Measurements from ENCODE around the gene TRIM62.
"Not testable (repeated sequence)": the region's sequence is repeated elsewhere in the genome, so short reads cannot be mapped to it uniquely, and the experiment has no call there.

Gene TRIM62

DNA sequence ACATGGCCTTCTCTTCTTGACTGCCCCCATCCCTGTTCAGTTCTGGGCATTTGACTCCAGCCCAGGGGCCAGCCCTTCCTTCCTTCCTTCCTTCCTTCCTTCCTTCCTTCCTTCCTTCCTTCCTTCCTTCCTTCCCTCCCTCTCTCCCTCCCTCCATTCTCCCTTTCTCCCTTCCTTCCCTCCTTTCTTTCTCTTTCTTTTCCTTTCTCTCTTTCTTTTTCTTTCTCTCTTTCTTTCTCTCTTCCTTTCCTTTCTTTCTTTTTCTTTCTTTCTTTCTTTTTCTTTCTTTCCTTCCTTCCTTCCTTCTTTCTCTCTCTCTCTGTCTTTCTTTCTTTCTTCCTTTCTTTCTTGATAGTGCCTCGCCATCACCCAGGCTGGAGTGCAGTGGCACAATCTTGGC, 45.8 kb downstream of the TRIM62 start:
- not testable (repeated sequence) for H3K36me3 ChIP-seq (ENCODE audit: control insufficient read depth, insufficient read depth, low read length); H3K4me1 ChIP-seq (ENCODE audit: control insufficient read depth, insufficient read depth, low read length, poor library complexity, severe bottlenecking); H3K9me3 ChIP-seq (ENCODE audit: control insufficient read depth, low read length); H3K27ac ChIP-seq (ENCODE audit: low read depth, low read length, severe bottlenecking); H3K4me3 ChIP-seq (ENCODE audit: extremely low read depth, insufficient read depth, low read length, poor library complexity, severe bottlenecking)
- 89 to 90% methylated on average over 1 of the region's 1 CpG for WGBS, 2 experiments (ENCODE audit: insufficient coverage in 2 of 2)

DNA sequence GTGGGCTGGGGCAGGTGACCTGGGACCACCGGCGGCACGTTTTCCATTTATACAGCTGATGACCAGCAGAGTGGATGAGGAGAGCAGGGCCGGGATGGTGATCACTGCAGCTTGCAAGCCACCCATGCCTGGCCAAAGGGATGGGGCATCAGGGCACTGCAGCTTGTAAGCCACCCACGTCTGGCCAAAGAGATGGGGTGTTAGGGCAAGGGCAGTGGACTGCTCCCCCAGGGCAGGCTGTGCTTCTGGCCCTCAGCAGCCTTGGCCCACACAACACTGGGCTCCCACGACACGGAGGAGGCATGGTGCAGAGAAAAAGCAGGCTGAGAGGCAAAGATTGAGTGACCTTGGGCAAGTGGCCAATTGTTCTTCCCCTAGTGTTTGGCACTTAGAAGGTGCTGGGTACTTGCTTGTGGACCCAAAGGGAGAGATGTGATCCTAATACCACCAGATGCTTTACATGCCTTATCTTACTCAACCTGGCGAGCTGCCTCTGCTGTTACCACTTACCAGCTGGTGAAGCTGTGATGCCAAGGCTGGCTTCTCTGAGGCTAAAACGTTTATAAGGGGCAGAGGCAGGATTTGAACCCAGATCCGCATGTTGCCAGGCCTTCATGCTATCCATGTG, 48.3 kb downstream of the TRIM62 start:
- 88 to 93% methylated on average over 8 to 9 of the region's 10 CpGs for WGBS, 2 experiments (ENCODE audit: insufficient coverage in 2 of 2)
- no peaks in the 10 kb centered on the region for H3K4me1 ChIP-seq (ENCODE audit: control insufficient read depth, insufficient read depth, low read length, poor library complexity, severe bottlenecking)
- H3K4me3 ChIP-seq (ENCODE audit: extremely low read depth, insufficient read depth, low read length, poor library complexity, severe bottlenecking) = no peak overlapping the region
- H3K9me3 ChIP-seq (ENCODE audit: control insufficient read depth, low read length) = no peaks in the 10 kb centered on the region
- no peak overlapping the region for H3K27ac ChIP-seq (ENCODE audit: low read depth, low read length, severe bottlenecking)
- no peaks in the 10 kb centered on the region for H3K36me3 ChIP-seq (ENCODE audit: control insufficient read depth, insufficient read depth, low read length)

DNA sequence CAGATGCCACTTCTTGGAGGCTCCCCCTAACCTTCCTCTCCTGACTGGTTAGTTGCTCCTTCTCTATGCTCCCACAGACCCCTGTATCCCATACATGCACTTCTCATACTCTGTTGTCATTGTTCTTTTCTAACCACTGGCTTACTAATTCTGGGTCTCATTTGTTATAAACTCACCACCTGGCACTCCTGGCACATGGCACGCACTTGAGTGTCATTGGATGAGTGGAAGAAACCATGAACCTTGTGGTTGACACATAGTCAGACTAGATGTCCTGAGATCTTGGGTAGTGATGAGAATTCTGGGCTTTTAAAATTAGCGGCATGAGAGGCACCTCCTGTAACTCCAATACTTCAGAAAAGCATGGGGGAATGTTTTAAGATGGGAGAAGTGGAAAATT, 49.3 kb downstream of the TRIM62 start:
- Histone ChIP-seq H3K4me1 (ENCODE audit: control insufficient read depth, insufficient read depth, low read length, poor library complexity, severe bottlenecking) (no peaks in the 10 kb centered on the region), H3K4me3 (ENCODE audit: extremely low read depth, insufficient read depth, low read length, poor library complexity, severe bottlenecking) (no peak overlapping the region), H3K9me3 (ENCODE audit: control insufficient read depth, low read length) (no peaks in the 10 kb centered on the region), H3K36me3 (ENCODE audit: control insufficient read depth, insufficient read depth, low read length) (no peaks in the 10 kb centered on the region), H3K27ac (ENCODE audit: low read depth, low read length, severe bottlenecking) (no peak overlapping the region)
- WGBS, 2 experiments (ENCODE audit: insufficient coverage in 2 of 2) = no CpG with 5 or more reads among the region's 2 CpGs

DNA sequence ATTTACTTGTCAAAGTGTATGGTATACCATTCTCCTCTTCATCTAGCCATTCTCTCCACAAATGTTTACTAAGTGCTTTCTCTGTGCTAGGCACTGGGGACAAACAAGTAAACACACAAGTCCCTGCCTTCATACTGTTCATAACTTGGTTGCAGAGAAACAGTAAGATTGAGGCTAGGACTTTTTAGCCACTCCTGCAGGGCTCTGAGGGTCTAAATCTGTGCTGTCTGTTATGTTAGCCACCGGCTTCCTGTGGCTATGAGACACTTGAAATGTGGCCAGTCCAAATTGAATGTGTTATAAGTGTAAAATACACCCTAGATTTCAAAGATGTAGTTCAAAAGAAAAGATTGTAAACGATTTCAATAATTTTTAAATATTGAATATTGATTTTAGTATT, 50.7 kb downstream of the TRIM62 start:
- WGBS, 2 experiments (ENCODE audit: insufficient coverage in 2 of 2) = no CpG with 5 or more reads among the region's 2 CpGs
- Histone ChIP-seq H3K9me3 (ENCODE audit: control insufficient read depth, low read length) (no peaks in the 10 kb centered on the region), H3K4me1 (ENCODE audit: control insufficient read depth, insufficient read depth, low read length, poor library complexity, severe bottlenecking) (no peaks in the 10 kb centered on the region), H3K36me3 (ENCODE audit: control insufficient read depth, insufficient read depth, low read length) (no peaks in the 10 kb centered on the region), H3K27ac (ENCODE audit: low read depth, low read length, severe bottlenecking) (no peak overlapping the region), H3K4me3 (ENCODE audit: extremely low read depth, insufficient read depth, low read length, poor library complexity, severe bottlenecking) (no peak overlapping the region)

DNA sequence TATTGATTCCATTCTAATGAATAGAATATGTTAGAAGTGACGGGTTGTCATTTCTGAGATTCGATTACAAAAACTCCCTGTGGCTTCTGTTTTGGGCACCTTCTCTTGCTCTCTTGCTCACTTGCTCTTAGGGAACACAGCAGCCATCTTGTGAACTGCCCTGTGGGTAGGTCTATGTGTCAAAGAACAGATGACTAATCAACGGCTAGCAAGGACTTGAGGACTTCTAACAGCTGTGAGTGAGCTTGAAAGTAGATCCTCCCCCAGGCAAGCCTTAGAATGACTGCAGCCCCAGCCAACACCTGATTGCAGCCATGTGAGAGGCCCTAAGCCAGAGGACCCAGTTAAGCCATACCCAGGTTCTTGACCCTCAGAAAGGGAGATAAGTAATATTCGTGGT, 51.5 kb downstream of the TRIM62 start:
- H3K4me1 ChIP-seq (ENCODE audit: control insufficient read depth, insufficient read depth, low read length, poor library complexity, severe bottlenecking) = no peaks in the 10 kb centered on the region
- H3K9me3 ChIP-seq (ENCODE audit: control insufficient read depth, low read length) = no peaks in the 10 kb centered on the region
- no peaks in the 10 kb centered on the region for H3K36me3 ChIP-seq (ENCODE audit: control insufficient read depth, insufficient read depth, low read length)
- no peak overlapping the region for H3K27ac ChIP-seq (ENCODE audit: low read depth, low read length, severe bottlenecking)
- WGBS, 2 experiments (ENCODE audit: insufficient coverage in 2 of 2) = 78 to 82% methylated on average over 2 to 3 of the region's 4 CpGs
- no peak overlapping the region for H3K4me3 ChIP-seq (ENCODE audit: extremely low read depth, insufficient read depth, low read length, poor library complexity, severe bottlenecking)

DNA sequence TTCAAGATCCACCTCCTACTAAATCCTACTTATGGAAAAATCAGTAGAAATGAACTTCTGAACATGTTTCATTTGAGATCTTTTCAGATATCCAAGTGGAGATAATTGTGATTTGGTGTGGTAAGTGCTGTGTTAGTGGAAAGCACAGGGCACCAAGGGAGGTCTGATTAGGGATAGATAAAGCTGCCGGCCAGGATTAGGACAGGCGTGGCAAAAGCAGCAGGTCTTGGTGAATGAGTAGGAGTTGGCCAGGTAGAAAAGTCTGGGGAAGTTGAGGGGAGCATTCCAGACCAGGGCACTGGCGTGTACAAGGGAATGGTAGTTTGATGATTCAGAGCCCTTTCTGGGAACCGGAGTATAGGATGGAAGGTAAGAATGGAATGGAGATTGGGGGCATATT, 53.1 kb downstream of the TRIM62 start:
- H3K4me1 ChIP-seq (ENCODE audit: control insufficient read depth, insufficient read depth, low read length, poor library complexity, severe bottlenecking) = no peaks in the 10 kb centered on the region
- 73 to 90% methylated on average over 3 of the region's 4 CpGs for WGBS, 2 experiments (ENCODE audit: insufficient coverage in 2 of 2)
- no peaks in the 10 kb centered on the region for H3K36me3 ChIP-seq (ENCODE audit: control insufficient read depth, insufficient read depth, low read length)
- H3K27ac ChIP-seq (ENCODE audit: low read depth, low read length, severe bottlenecking) = no peak overlapping the region
- H3K9me3 ChIP-seq (ENCODE audit: control insufficient read depth, low read length) = no peaks in the 10 kb centered on the region
- no peak overlapping the region for H3K4me3 ChIP-seq (ENCODE audit: extremely low read depth, insufficient read depth, low read length, poor library complexity, severe bottlenecking)

DNA sequence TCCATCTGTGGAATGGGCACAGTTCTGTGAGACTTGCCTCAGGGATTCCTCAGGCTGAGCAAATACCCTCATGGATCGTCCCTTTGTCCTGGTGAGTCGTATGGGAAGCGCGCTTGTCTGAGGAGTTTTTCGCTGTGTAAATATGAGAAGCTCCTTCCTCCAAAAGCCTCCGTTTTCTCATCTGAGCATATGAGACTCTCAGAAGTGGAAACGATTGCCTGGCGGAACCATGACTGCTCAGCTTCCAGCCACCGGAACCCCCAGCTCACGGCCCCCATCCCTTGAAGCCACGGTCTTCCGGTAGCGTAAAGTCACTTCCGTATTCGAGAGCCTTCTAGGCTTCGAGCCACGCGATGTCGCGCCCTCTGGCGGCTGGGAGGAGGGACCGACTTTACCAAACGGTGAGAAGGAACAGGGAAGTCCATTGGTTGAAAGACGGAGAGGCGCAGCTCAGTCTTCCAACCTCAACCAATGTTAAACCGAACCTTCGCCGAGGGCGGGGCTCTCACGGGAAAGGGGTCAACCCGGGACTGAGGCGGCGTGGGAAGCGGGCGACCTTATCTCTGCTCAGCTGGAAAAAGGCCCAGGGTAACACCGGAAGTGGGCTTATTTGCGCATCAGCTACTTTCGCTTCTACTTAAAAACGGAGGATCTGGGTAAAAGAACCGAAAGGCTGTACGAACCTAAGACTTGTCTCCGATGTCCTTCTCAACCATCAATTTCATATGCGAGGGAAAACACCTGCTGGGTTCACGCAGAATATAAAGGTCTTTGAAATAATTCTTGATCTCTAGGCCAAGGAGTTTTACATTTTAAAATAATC, 54.6 kb downstream of the TRIM62 start:
- Histone ChIP-seq H3K4me3 (ENCODE audit: extremely low read depth, insufficient read depth, low read length, poor library complexity, severe bottlenecking) (peak overlapping the region; percentile 51), H3K27ac (ENCODE audit: low read depth, low read length, severe bottlenecking) (peak overlapping the region; percentile 7), H3K9me3 (ENCODE audit: control insufficient read depth, low read length) (no peaks in the 10 kb centered on the region), H3K4me1 (ENCODE audit: control insufficient read depth, insufficient read depth, low read length, poor library complexity, severe bottlenecking) (no peaks in the 10 kb centered on the region), H3K36me3 (ENCODE audit: control insufficient read depth, insufficient read depth, low read length) (no peaks in the 10 kb centered on the region)
- 60 to 69% methylated on average over 39 to 43 of the region's 44 CpGs for WGBS, 2 experiments (ENCODE audit: insufficient coverage in 2 of 2)

DNA sequence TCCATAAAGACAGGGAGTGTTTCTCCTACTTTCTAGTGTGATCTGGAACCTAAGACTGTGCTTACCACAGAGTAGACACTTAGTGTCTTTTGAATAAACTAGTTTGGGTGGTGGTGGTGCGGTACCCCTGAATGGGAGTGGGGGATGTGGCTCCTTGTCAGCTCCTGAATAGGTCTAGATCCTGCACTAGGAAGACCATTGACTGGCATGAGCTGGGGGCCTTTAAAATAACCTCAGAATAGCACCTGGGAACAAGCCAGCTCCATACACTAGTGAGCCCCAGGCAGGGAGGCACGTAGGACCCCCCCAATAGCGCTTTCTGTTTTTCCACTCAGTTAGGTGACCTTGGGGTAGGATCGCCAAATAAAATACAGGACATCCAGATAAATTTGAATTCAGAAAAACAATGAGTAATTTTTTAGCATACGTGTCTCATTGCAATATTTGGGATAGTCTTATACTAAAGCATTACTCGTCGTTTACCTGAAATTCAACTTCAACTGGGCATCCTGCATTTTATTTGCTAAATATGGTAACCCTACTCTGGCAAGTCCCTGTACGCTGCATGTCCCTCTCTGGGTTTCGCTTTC, 55.3 kb downstream of the TRIM62 start:
- Histone ChIP-seq H3K4me3 (ENCODE audit: extremely low read depth, insufficient read depth, low read length, poor library complexity, severe bottlenecking) (peak overlapping the region; percentile 51), H3K27ac (ENCODE audit: low read depth, low read length, severe bottlenecking) (no peak overlapping the region)
- WGBS, 2 experiments (ENCODE audit: insufficient coverage in 2 of 2) = 65 to 79% methylated on average over 5 to 7 of the region's 9 CpGs

DNA sequence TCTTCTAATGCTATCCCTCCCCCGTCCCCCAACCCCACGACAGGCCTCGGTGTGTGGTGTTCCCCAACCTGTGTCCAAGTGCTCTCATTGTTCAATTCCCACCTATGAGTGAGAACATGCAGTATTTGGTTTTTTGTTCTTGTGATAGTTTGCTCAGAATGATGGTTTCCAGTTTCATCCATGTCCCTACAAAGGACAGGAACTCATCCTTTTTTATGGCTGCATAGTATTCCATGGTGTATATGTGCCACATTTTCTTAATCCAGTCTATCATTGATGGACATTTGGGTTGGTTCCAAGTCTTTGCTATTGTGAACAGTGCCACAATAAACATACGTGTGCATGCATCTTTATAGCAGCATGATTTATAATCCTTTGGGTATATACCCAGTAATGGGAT, 57.2 kb downstream of the TRIM62 start:
- not testable (repeated sequence) for H3K9me3 ChIP-seq (ENCODE audit: control insufficient read depth, low read length); H3K4me3 ChIP-seq (ENCODE audit: extremely low read depth, insufficient read depth, low read length, poor library complexity, severe bottlenecking); H3K36me3 ChIP-seq (ENCODE audit: control insufficient read depth, insufficient read depth, low read length); H3K27ac ChIP-seq (ENCODE audit: low read depth, low read length, severe bottlenecking); H3K4me1 ChIP-seq (ENCODE audit: control insufficient read depth, insufficient read depth, low read length, poor library complexity, severe bottlenecking)
- no CpG with 5 or more reads among the region's 4 CpGs for WGBS, 2 experiments (ENCODE audit: insufficient coverage in 2 of 2)

More for the DNA sequence above, 55.3 kb downstream of the TRIM62 start:
- H3K4me1 ChIP-seq (ENCODE audit: control insufficient read depth, insufficient read depth, low read length, poor library complexity, severe bottlenecking) = no peaks in the 10 kb centered on the region
- no peaks in the 10 kb centered on the region for H3K9me3 ChIP-seq (ENCODE audit: control insufficient read depth, low read length)
- no peaks in the 10 kb centered on the region for H3K36me3 ChIP-seq (ENCODE audit: control insufficient read depth, insufficient read depth, low read length)

DNA sequence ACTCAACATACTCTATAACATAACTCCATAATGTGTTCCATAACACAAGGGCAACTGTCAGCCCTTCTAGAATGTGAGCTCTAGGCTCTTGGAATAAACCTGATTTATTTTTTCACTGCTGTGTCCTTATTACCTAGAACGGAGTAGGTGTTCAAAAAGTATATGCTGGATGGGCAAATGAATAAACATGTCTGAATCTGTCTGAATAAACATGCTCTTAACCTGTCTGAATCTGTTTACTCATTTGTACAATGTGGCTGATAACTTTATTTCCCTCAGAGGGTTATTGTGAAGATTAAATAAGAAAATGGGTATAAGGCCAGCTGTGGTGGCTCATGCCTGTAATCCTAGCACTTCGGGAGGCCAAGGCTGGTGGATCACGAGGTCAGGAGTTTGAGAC, 58.6 kb downstream of the TRIM62 start:
- Histone ChIP-seq H3K4me3 (ENCODE audit: extremely low read depth, insufficient read depth, low read length, poor library complexity, severe bottlenecking) (no peak overlapping the region), H3K27ac (ENCODE audit: low read depth, low read length, severe bottlenecking) (no peak overlapping the region), H3K9me3 (ENCODE audit: control insufficient read depth, low read length) (no peaks in the 10 kb centered on the region), H3K36me3 (ENCODE audit: control insufficient read depth, insufficient read depth, low read length) (no peaks in the 10 kb centered on the region), H3K4me1 (ENCODE audit: control insufficient read depth, insufficient read depth, low read length, poor library complexity, severe bottlenecking) (peaks cover 5% of the 10 kb centered on the region)
- WGBS, 2 experiments (ENCODE audit: insufficient coverage in 2 of 2) = 97 to 100% methylated on average over 1 to 3 of the region's 3 CpGs

Measured in mesodermal cell (in vitro differentiated cells).